Lung (tissue), 12 donors: ENCODE results near the gene NDUFS7. TPM values are rescaled to one million over a fixed set of nuclear protein-coding genes. Genes with fewer than 3 reads are reported as not detected.

Experiments used
- ATAC-seq: fragments of 200-7000 bp; cut with Tn5 transposase; one replicate; pipeline ENCODE4 v1.9.1; 2020; ENCODE audit warnings: moderate number of reproducible peaks; ENCODE audit not compliant: insufficient read depth, low FRiP score
- DNase-seq, 3 donors: peaks; one replicate each; pipeline ENCODE4 v3.0.0-alpha.2; 2013 to 2017
- H3K27ac ChIP-seq, 2 donors: one replicate each; pipeline ENCODE4 v1.5.1; 2013; ENCODE audit warnings: mild to moderate bottlenecking in 2 of 2, moderate library complexity in 2 of 2, control low read depth in 1 of 2, inconsistent platforms in 1 of 2, low read depth in 1 of 2, low read length in 1 of 2
- H3K27me3 ChIP-seq, 3 donors: one replicate each; pipeline ENCODE4 v1.5.1; 2013; ENCODE audit warnings: low read length in 2 of 3; ENCODE audit not compliant: control insufficient read depth in 3 of 3, insufficient read depth in 3 of 3
- H3K36me3 ChIP-seq, 4 donors: one replicate each; pipeline ENCODE4 v1.5.1; 2013; ENCODE audit warnings: low read length in 4 of 4, mild to moderate bottlenecking in 1 of 4, moderate library complexity in 1 of 4; ENCODE audit not compliant: control insufficient read depth in 4 of 4, insufficient read depth in 4 of 4
- H3K4me1 ChIP-seq, 5 donors: one replicate each; pipeline ENCODE4 v1.5.1; 2013; ENCODE audit warnings: low read length in 5 of 5, mild to moderate bottlenecking in 2 of 5, moderate library complexity in 1 of 5; ENCODE audit not compliant: control insufficient read depth in 5 of 5, insufficient read depth in 5 of 5
- H3K4me3 ChIP-seq: one replicate; pipeline ENCODE4 v1.5.1; 2013; ENCODE audit warnings: mild to moderate bottlenecking, control low read depth, moderate library complexity
- H3K9ac ChIP-seq, 2 donors: one replicate each; pipeline ENCODE4 v1.5.1; 2013; ENCODE audit warnings: low read length in 2 of 2, control low read depth in 1 of 2; ENCODE audit not compliant: insufficient read depth in 1 of 2
- H3K9me3 ChIP-seq, 4 donors: one replicate each; pipeline ENCODE4 v1.5.1; 2013; ENCODE audit warnings: low read length in 3 of 4, mild to moderate bottlenecking in 1 of 4, moderate library complexity in 1 of 4; ENCODE audit not compliant: control insufficient read depth in 4 of 4, insufficient read depth in 3 of 4
- WGBS, 2 donors: extraction: QIAGEN DNeasy Blood & Tissue Kit; methylation state at CpG; one replicate each; pipeline ENCODE4 v1.1.7; 2013; 5-methylcytosine and 5-hydroxymethylcytosine counted together
- polyA plus RNA-seq, 2 donors: library from polyadenylated mRNA; stranded (reverse); fragments of 200-250 nt; gene quantifications; one replicate each; pipeline ENCODE4 v1.2.1, GENCODE V29; 2013
- total RNA-seq, 2 donors: library from RNA; depleted of rRNA in 1 of 2; stranded (reverse); fragments of >200 nt in 1 of 2; gene quantifications; one replicate each; pipeline ENCODE4 v1.2.1, GENCODE V29; 2014 to 2021
- TF ChIP-seq, protein P1 (sequence below): IDR thresholded peaks from 2 replicates; pipeline ENCODE4 v1.5.1; 2012; ENCODE audit warnings: mild to moderate bottlenecking; ENCODE audit errors: control extremely low read depth, extremely low read depth
- donor health status: control.
- donor health status: control.
- donor health status: Bipolar disorder and iron deficiency.
- donor health status: healthy.
- donor health status: DM: yes; HTN: yes; CAD: no.

Gene NDUFS7
- total and polyA plus RNA-seq, 4 donors, result 33.4 to 133 (median 108) TPM

GRCh38 chr19:1385816-1386215 is 2.1 kb downstream of the NDUFS7 start:
- 97 to 100% methylated on average over 3 of the region's 3 CpGs for WGBS, 2 donors
- Histone ChIP-seq H3K4me1 (peaks cover 0 to 17% (median 0%) of the 10 kb centered on the region in 5 donors), H3K4me3 (no peak overlapping the region), H3K36me3 (peaks cover 0 to 29% (median 9%) of the 10 kb centered on the region in 4 donors), H3K27ac (no peak overlapping the region), H3K9ac (no peak overlapping the region), H3K9me3 (peaks cover 0 to 4% (median 0%) of the 10 kb centered on the region in 4 donors), H3K27me3 (no peaks in the 10 kb centered on the region)
- DNase-seq, result no peak
- TF ChIP-seq, protein P1, sequence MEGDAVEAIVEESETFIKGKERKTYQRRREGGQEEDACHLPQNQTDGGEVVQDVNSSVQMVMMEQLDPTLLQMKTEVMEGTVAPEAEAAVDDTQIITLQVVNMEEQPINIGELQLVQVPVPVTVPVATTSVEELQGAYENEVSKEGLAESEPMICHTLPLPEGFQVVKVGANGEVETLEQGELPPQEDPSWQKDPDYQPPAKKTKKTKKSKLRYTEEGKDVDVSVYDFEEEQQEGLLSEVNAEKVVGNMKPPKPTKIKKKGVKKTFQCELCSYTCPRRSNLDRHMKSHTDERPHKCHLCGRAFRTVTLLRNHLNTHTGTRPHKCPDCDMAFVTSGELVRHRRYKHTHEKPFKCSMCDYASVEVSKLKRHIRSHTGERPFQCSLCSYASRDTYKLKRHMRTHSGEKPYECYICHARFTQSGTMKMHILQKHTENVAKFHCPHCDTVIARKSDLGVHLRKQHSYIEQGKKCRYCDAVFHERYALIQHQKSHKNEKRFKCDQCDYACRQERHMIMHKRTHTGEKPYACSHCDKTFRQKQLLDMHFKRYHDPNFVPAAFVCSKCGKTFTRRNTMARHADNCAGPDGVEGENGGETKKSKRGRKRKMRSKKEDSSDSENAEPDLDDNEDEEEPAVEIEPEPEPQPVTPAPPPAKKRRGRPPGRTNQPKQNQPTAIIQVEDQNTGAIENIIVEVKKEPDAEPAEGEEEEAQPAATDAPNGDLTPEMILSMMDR, result no peak
- ATAC-seq, result no peak

- DNase-seq (no peak), ATAC-seq (no peak)
- H3K27ac ChIP-seq, result no peak overlapping the region
- 90 to 94% methylated on average over 39 of the region's 39 CpGs for WGBS, 2 donors
- H3K36me3 ChIP-seq, result peaks cover 0 to 33% (median 11%) of the 10 kb centered on the region in 4 donors
- no peak overlapping the region for H3K9ac ChIP-seq
- H3K4me1 ChIP-seq, result peaks cover 0 to 11% (median 0%) of the 10 kb centered on the region in 5 donors
- no peak overlapping the region for H3K4me3 ChIP-seq
- H3K9me3 ChIP-seq, result peaks cover 0 to 4% (median 0%) of the 10 kb centered on the region in 4 donors
- TF ChIP-seq, protein P1, result no peak
- H3K27me3 ChIP-seq, result no peaks in the 10 kb centered on the region
Observed at GRCh38 chr19:1386945-1387683, 3.4 kb downstream of the NDUFS7 start.

DNA sequence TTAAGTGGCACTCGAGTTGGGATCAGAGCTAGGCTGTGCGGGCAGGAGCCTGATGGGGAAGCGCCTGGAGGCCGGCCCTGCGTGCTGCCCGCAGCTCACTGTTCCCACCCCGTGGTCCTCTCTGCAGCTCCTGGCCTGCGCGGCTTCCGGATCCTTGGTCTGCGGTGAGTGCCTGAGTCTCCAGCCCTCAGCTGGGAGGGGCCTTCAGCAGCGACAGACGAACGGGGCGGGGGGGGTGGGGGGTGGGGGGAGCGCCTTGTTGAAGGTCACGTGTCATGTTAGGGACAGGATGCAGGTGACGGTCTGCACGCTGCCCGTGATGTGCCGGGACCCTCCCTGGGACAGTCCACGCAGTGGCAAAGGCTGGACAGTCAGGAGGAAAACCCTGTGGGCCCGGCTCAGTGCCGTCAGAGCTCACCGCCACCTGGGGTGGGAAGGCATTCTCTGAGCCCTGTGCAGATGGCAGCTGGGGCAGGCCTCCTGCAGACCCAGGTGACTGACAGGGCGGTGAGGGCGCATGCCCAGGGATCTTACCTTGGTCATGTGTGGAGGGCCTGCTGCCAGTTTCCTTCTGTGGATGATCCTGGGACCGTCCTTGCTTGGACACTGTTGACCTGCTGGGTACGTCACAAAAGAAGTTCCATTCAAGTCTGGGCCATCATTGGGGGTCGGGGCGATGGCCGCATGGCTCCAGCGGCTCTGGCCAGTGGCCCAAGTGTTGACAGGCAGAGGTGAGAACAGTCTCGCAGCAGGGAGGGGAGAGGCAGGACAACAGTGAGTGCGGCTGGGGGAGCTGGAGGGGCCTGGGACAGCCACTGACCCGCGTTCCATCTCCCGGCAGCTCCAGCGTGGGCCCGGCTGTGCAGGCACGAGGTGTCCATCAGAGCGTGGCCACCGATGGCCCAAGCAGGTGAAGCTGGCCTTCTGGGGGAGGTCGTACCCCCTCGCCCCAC is 4.3 kb downstream of the NDUFS7 start:
- DNase-seq (no peak), ATAC-seq (no peak)
- no peak overlapping the region for H3K9ac ChIP-seq
- TF ChIP-seq, protein P1, result no peak
- no peaks in the 10 kb centered on the region for H3K27me3 ChIP-seq
- no peak overlapping the region for H3K27ac ChIP-seq
- H3K4me3 ChIP-seq, result no peak overlapping the region
- WGBS, 2 donors, result 88 to 89% methylated on average over 44 to 45 of the region's 45 CpGs
- H3K36me3 ChIP-seq, result peaks cover 0 to 41% (median 14%) of the 10 kb centered on the region in 4 donors
- H3K9me3 ChIP-seq, result peaks cover 0 to 4% (median 0%) of the 10 kb centered on the region in 4 donors
- peaks cover 0 to 11% (median 0%) of the 10 kb centered on the region in 5 donors for H3K4me1 ChIP-seq
